Middle frontal gyrus (tissue), 1 donor: ENCODE measurements around the gene RABL2A.
"Not testable (repeated sequence)": the region's sequence is repeated elsewhere in the genome, so short reads cannot be mapped to it uniquely, and the experiment has no call there.

ENCODE experiments used
- DNase-seq: peaks from one replicate; pipeline ENCODE4 v3.0.0-alpha.2; 2015; ENCODE audit warnings: low spot score; ENCODE audit errors: extremely low spot score

The RABL2A gene

DNA sequence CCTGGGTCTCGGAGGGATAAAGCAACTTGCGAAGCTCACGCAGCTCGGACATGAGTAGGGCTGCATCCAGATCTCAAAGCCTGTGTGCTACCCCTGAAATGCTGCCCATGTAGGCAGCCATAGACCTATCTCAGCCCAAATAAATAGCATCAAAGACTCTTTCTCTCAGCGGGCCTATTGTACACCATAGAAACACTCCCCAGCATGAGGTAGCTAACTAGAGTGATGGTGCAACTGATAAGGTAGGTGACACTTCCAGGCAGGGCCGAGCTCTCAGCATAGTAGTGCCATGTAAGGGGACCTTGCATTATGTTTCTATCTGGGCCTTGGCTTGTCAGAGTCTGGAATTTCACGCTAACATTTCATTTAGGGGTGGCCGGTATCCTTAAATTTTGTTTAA, 52.4 kb downstream of the RABL2A start:
- DNase-seq: no peak

DNA sequence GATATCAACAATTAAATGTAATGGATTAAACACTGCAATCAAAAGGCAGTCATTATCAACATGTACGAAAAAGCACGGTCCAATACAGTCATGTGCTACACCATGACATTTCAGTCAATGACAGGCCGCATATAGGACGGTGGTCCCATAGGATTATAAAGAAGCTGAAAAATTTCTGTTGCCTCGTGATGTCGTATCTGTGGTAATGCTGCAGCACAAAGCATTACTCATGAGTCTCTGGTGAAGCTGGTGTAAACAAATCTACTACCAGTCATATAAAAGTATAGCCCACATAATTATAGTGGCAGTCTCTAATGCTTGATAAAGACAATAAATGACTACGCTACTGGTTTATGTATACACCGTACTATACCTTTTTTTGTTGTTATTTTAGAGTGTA, 58.4 kb downstream of the RABL2A start:
- no peak for DNase-seq

GRCh38 chr2:113686537-113686936, 59.5 kb downstream of the RABL2A start:
- DNase-seq: no peak

DNA sequence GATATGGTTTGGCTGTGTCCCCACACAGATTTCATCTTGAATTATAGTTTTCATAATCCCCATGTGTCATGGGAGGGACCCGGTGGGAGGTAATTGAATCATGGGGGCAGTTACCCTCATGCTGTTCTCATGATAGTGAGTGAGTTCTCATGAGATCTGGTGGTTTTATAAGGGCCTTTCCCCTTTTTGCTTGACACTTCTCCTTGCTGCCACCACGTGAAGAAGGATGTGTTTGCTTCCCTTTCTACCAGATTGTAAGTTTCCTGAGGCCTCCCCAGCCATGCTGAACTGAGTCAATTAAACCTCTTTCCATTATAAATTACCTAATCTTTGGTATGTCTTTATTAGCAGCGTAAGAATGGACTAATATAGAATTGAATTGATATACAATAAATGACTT, 63.8 kb downstream of the RABL2A start:
- not testable (repeated sequence) for DNase-seq
